Brain microvascular endothelial cell (primary cell): ENCODE results near the gene PER3.
A peak's percentile ranks its signal among the peaks of the same experiment; 100 is the strongest.

ENCODE experiments used
- DNase-seq: peaks from one replicate; pipeline ENCODE4 v3.0.0-alpha.2; 2020
- H3K27ac ChIP-seq: fragments of 250-450 bp; sonication (Bioruptor Pico); 2 replicates; pipeline ENCODE4 v1.5.1; 2020; ENCODE audit warnings: mild to moderate bottlenecking, moderate library complexity
- H3K27me3 ChIP-seq: fragments of 250-450 bp; sonication (Bioruptor Pico); replicated peaks from 2 replicates; pipeline ENCODE4 v1.5.1; 2020; ENCODE audit warnings: mild to moderate bottlenecking
- H3K36me3 ChIP-seq: fragments of 250-450 bp; sonication (Bioruptor Pico); replicated peaks from 2 replicates; pipeline ENCODE4 v1.5.1; 2020; ENCODE audit warnings: mild to moderate bottlenecking
- H3K4me3 ChIP-seq: 2 replicates; pipeline ENCODE4 v1.5.1; 2011; ENCODE audit warnings: low read depth, mild to moderate bottlenecking, control low read depth, low read length, moderate library complexity
- in situ Hi-C: cut with HindIII; loops from 2 replicates; pipeline ENCODE4 v1.10.0; 2017; ENCODE audit warnings: low sequenced_read_pairs, low pct_ligation_motif_present
- TF ChIP-seq, protein P1 (sequence below): IDR thresholded peaks from 2 replicates; pipeline ENCODE4 v1.5.1; 2011; ENCODE audit warnings: low read depth, mild to moderate bottlenecking, moderate library complexity, low read length, control low read depth, inconsistent platforms; ENCODE audit errors: missing control alignments

PER3 gene

DNA sequence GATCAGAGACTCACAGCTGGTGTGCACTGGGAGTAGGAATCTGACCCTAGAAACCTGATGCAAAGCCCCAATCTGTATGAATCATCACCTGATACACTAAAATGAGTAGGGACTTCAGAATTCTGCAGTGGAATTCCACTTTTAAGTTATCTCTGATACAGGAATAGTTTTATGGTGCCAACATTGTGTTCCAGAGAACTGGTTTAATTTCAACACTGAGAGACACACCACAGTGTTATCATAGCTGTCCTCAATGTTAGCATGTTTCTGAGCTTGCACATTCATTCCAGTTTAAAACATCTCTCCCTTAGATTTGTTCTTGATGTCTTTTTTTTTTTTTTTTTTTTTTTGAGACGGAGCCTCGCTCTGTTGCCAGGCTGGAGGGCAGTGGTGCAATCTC, 61.7 kb downstream of the PER3 start:
- in situ Hi-C loops = no loop called here
- DNase-seq = peak; percentile 7
- Histone ChIP-seq H3K4me3 (no peak overlapping the region), H3K36me3 (no peaks in the 10 kb centered on the region), H3K27me3 (peaks cover under 1% of the 10 kb centered on the region), H3K27ac (no peak overlapping the region)
- TF ChIP-seq, protein P1, sequence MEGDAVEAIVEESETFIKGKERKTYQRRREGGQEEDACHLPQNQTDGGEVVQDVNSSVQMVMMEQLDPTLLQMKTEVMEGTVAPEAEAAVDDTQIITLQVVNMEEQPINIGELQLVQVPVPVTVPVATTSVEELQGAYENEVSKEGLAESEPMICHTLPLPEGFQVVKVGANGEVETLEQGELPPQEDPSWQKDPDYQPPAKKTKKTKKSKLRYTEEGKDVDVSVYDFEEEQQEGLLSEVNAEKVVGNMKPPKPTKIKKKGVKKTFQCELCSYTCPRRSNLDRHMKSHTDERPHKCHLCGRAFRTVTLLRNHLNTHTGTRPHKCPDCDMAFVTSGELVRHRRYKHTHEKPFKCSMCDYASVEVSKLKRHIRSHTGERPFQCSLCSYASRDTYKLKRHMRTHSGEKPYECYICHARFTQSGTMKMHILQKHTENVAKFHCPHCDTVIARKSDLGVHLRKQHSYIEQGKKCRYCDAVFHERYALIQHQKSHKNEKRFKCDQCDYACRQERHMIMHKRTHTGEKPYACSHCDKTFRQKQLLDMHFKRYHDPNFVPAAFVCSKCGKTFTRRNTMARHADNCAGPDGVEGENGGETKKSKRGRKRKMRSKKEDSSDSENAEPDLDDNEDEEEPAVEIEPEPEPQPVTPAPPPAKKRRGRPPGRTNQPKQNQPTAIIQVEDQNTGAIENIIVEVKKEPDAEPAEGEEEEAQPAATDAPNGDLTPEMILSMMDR = no peak

DNA sequence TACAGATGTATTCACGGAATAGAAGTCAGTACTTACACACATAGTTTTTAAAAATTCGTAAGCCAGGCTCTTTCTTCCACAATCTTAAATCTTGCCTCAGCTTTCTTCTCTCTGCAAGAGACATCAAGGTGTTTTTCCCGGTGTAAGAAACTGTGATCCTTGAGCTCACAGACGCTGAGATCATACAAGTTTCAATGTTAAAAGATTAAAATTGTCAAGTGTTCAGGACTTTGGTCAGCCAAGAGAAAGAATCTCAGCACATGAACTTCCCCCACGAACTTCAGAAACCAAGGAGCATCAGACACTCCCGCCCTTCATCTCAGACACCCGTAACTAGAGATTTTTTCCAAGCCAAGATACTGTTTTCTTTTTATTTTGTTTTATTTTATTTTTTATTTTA, 62.6 kb downstream of the PER3 start:
- TF ChIP-seq, protein P1 = no peak
- no peak overlapping the region for H3K27ac ChIP-seq
- in situ Hi-C loops = no loop called here
- H3K36me3 ChIP-seq = no peaks in the 10 kb centered on the region
- no peak overlapping the region for H3K4me3 ChIP-seq
- H3K27me3 ChIP-seq = peaks cover 2% of the 10 kb centered on the region
- no peak for DNase-seq

DNA sequence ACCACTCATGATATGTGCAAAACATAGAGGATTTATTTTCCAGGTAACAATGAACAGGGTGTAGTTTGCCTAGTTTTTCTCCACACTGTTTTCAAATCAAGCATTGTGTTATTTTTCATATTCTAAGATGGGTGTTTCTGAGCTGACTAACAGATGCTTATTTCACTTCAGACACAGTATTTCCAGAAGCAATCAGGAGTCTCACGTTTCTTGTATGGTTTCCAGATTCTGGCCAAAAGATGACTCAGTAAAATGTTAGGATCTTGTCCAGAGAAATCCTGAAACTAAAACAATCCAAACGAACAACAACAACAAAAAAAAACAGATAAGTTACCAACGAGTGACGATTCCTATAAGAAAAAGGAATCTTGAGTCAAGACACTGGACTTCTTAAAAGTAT, 63.5 kb downstream of the PER3 start:
- no peak overlapping the region for H3K4me3 ChIP-seq
- TF ChIP-seq, protein P1 = no peak
- in situ Hi-C loops = no loop called here
- H3K36me3 ChIP-seq = no peaks in the 10 kb centered on the region
- DNase-seq = peak; percentile 35
- H3K27me3 ChIP-seq = peaks cover 2% of the 10 kb centered on the region
- no peak overlapping the region for H3K27ac ChIP-seq

DNA sequence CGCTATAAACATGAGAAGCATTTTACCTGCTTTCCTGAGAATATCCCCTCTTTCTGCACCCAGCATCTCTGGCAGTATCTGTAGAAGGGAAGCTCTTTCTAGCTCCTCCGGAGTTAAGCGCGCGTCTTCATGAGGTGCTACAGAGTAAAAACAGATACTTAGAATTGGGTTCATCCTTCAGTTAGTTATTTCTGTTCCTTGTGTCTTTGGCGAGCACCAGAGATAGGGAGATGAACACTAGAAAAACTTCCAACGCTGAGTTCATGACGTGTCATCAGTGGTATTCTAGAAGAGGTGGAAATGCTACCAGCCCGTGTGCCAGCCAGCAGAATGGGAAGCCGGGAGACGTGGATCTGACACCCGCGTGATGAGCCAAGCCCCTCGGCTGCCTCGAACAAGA, 66.7 kb downstream of the PER3 start:
- H3K27me3 ChIP-seq = peaks cover 2% of the 10 kb centered on the region
- no peak overlapping the region for H3K4me3 ChIP-seq
- no peak for DNase-seq
- TF ChIP-seq, protein P1 = no peak
- in situ Hi-C loops = no loop called here
- H3K36me3 ChIP-seq = no peaks in the 10 kb centered on the region
- H3K27ac ChIP-seq = no peak overlapping the region

DNA sequence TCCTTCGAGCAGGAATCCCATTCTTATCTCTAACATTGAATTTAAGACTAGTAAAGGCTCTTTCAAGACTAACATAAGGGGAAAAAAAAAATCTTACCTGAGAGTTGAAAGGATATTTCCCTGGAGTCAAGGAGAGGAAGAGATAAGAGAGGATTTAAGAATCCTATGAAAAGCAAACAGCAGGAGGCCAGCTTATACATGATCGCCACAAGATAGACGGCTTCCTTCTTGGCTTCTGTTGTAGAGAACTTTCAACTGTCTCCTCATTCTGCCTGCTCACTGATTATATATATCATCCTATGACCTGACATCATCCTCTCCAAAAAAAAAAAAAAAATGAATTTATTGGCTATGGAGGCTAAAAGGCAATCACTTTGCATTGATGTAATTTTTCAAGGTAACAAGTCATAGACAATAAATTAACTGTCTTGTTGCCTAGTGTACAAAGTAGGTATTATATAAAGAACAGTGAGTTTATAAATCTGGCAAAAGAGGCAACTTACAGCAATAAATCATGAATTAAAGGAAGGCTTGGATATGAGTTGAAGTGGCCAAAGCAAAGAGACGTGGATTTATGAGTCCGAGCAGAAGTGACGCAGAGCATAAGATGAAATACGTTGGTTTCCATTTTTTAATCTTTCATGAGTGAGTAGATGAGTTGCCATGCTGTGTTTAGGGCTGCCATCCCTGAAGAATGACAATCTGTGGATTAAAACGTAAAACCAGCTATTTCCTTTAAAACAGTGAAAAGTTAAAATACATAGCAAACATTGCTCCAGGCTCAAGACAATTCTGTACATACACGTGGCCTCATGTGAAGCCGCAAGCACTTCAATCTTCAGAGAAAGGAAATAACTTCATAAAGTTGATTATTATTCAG, 69.0 kb downstream of the PER3 start, which contains the start of gene UTS2:
Gene UTS2 (minus strand): TSS at position 262 of the 880 bp plus-strand sequence. CDS start 62 bp downstream, at position 200.
- H3K27me3 ChIP-seq = peaks cover 2% of the 10 kb centered on the region
- TF ChIP-seq, protein P1 = no peak
- H3K27ac ChIP-seq = no peak within 1 kb of the TSS
- H3K4me3 ChIP-seq = no peak within 1 kb of the TSS
- DNase-seq = no peak
- in situ Hi-C loops = no loop called here
- H3K36me3 ChIP-seq = no peaks in the 10 kb centered on the region
